ENCODE data around the gene HTN1.
"Not testable (repeated sequence)": the region's sequence is repeated elsewhere in the genome, so short reads cannot be mapped to it uniquely, and the experiment has no call there.

DNA sequence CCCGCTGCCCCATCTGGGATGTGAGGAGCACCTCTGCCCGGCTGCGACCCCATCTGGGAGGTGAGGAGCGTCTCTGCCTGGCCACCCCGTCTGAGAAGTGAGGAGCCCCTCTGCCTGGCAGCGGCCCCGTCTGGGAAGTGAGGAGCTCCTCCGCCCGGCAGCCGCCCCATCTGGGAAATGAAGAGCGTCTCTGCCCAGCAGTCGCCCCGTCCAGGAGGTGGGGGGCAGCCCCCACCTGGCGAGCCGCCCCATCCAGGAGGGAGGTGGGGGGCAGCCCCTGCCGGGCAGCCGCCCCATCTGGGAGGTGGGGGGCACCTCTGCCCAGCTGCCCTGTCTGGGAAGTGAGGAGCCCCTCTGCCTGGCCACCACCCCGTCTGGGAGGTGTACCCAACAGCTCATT is 12.7 kb upstream of the HTN1 start:
- TF ChIP-seq POLR2A, CTCF (IDR thresholded peaks at IDR 0.05): not testable (repeated sequence)
